ENCODE data around the gene MARK3. TPM values are rescaled to one million over a fixed set of nuclear protein-coding genes. Genes with fewer than 3 reads are reported as not detected.

The MARK3 gene
- total and polyA plus RNA-seq, 2 of the 13 experiments (the other 11 are each of a cell fraction or from before 2014, with no cell fraction given) = 47.7 to 56.6 TPM

GRCh38 chr14:103549361-103550311, 164.4 kb downstream of the MARK3 start (continued):
- no peak for TF ChIP-seq ATM (IDR thresholded peaks at IDR 0.05; ENCODE audit: borderline replicate concordance)
- no peak for TF ChIP-seq HMGXB3 (CRISPR knock-in tag; IDR thresholded peaks at IDR 0.05; ENCODE audit: borderline replicate concordance)
- peak; percentile 27 for TF ChIP-seq TEAD3 (CRISPR knock-in tag; optimal IDR thresholded peaks at IDR 0.05; ENCODE audit: borderline replicate concordance)
- no peak for TF ChIP-seq TGIF2 (CRISPR knock-in tag; IDR thresholded peaks at IDR 0.05)
- TF ChIP-seq FLYWCH1 (CRISPR knock-in tag; IDR thresholded peaks at IDR 0.05) = no peak
- peak; percentile 61; the same call in 1 of the 2 replicates for TF ChIP-seq ZNF839 (CRISPR knock-in tag; IDR thresholded peaks at IDR 0.05; ENCODE audit: borderline replicate concordance)
- peak; percentile 42; the same call in 1 of the 2 replicates for TF ChIP-seq RAD21 (CRISPR knock-in tag; IDR thresholded peaks at IDR 0.05)
- TF ChIP-seq SMARCE1 (IDR thresholded peaks at IDR 0.05; ENCODE audit: borderline replicate concordance) = no peak
- no peak for TF ChIP-seq CCAR2 (optimal IDR thresholded peaks at IDR 0.05; ENCODE audit: low read depth, low read length)
- TF ChIP-seq, protein P1, sequence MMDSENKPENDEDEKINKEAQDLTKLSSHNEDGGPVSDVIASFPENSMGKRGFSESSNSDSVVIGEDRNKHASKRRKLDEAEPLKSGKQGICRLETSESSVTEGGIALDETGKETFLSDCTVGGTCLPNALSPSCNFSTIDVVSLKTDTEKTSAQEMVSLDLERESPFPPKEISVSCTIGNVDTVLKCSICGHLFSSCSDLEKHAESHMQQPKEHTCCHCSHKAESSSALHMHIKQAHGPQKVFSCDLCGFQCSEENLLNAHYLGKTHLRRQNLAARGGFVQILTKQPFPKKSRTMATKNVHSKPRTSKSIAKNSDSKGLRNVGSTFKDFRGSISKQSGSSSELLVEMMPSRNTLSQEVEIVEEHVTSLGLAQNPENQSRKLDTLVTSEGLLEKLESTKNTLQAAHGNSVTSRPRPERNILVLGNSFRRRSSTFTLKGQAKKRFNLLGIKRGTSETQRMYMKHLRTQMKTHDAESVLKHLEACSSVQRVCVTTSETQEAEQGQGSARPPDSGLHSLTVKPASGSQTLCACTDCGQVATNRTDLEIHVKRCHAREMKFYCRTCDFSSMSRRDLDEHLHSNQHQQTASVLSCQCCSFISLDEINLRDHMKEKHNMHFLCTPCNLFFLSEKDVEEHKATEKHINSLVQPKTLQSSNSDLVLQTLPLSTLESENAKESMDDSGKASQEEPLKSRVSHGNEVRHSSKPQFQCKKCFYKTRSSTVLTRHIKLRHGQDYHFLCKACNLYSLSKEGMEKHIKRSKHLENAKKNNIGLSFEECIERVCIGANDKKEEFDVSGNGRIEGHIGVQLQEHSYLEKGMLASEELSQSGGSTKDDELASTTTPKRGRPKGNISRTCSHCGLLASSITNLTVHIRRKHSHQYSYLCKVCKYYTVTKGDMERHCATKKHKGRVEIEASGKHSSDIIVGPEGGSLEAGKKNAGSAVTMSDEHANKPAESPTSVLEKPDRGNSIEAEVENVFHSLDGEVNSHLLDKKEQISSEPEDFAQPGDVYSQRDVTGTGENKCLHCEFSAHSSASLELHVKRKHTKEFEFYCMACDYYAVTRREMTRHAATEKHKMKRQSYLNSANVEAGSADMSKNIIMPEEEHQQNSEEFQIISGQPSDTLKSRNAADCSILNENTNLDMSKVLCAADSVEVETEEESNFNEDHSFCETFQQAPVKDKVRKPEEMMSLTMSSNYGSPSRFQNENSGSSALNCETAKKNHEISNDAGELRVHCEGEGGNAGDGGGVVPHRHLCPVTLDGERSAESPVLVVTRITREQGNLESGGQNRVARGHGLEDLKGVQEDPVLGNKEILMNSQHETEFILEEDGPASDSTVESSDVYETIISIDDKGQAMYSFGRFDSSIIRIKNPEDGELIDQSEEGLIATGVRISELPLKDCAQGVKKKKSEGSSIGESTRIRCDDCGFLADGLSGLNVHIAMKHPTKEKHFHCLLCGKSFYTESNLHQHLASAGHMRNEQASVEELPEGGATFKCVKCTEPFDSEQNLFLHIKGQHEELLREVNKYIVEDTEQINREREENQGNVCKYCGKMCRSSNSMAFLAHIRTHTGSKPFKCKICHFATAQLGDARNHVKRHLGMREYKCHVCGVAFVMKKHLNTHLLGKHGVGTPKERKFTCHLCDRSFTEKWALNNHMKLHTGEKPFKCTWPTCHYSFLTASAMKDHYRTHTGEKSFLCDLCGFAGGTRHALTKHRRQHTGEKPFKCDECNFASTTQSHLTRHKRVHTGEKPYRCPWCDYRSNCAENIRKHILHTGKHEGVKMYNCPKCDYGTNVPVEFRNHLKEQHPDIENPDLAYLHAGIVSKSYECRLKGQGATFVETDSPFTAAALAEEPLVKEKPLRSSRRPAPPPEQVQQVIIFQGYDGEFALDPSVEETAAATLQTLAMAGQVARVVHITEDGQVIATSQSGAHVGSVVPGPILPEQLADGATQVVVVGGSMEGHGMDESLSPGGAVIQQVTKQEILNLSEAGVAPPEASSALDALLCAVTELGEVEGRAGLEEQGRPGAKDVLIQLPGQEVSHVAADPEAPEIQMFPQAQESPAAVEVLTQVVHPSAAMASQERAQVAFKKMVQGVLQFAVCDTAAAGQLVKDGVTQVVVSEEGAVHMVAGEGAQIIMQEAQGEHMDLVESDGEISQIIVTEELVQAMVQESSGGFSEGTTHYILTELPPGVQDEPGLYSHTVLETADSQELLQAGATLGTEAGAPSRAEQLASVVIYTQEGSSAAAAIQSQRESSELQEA (CRISPR knock-in tag; IDR thresholded peaks at IDR 0.05; ENCODE audit: not compliant biosample characterization) = peak; percentile 60
- peak; percentile 33; the same call in 1 of the 2 replicates for TF ChIP-seq DMAP1 (CRISPR knock-in tag; IDR thresholded peaks at IDR 0.05)
- no peak for TF ChIP-seq PHF20 (CRISPR knock-in tag; IDR thresholded peaks at IDR 0.05)
- TF ChIP-seq BRD4 (CRISPR knock-in tag; IDR thresholded peaks at IDR 0.05) = no peak
- TF ChIP-seq ZNF7 (CRISPR knock-in tag; IDR thresholded peaks at IDR 0.05) = no peak
- TF ChIP-seq ZNF775 (CRISPR knock-in tag; IDR thresholded peaks at IDR 0.05; ENCODE audit: borderline replicate concordance) = no peak
- no peak for TF ChIP-seq NR0B2 (CRISPR knock-in tag; IDR thresholded peaks at IDR 0.05)
- TF ChIP-seq NFYB (CRISPR knock-in tag; IDR thresholded peaks at IDR 0.05) = no peak
